Prostate gland (tissue), 2 donors: ENCODE data around the gene FMN2. TPM values are rescaled to one million over a fixed set of nuclear protein-coding genes. Genes with fewer than 3 reads are reported as not detected.

Experiments
- DNase-seq: peaks from one replicate; pipeline ENCODE4 v3.0.0-alpha.2; 2019; ENCODE audit warnings: low spot score
- H3K27ac ChIP-seq, 2 donors: fragments of 200-600 bp; sonication (generic); 2 replicates each; pipeline ENCODE4 v1.5.1; 2017 to 2019
- H3K27me3 ChIP-seq: fragments of 200-600 bp; sonication (generic); replicated peaks from 2 replicates; pipeline ENCODE4 v1.5.1; 2019; ENCODE audit not compliant: insufficient read depth
- H3K36me3 ChIP-seq, 2 donors: fragments of 200-600 bp; sonication (generic); 1 replicate in 1 of 2; 2 replicates in 1 of 2; pipeline versions ENCODE4 v1.5.1 to v1.8.1; 2017 to 2019
- H3K4me1 ChIP-seq: fragments of 200-600 bp; sonication (generic); replicated peaks from 2 replicates; pipeline ENCODE4 v1.5.1; 2019
- H3K4me3 ChIP-seq, 2 donors: fragments of 200-600 bp; sonication (generic); 2 replicates each; pipeline ENCODE4 v1.5.1; 2017 to 2019
- H3K9me3 ChIP-seq: fragments of 200-600 bp; sonication (generic); 2 replicates; pipeline ENCODE4 v1.5.1; 2017
- CTCF ChIP-seq, 4 experiments: fragments of 200-600 bp in 2 of 4; fragments of 450-650 bp in 2 of 4; sonication (generic) in 2 of 4; IDR thresholded peaks; 1 replicate in 3 of 4; 2 replicates in 1 of 4; pipeline ENCODE4 v1.5.1; 2016 to 2019; ENCODE audit warnings: antibody characterized with exemption in 4 of 4, mild to moderate bottlenecking in 2 of 4, moderate library complexity in 2 of 4
- POLR2A ChIP-seq: fragments of 450-650 bp; IDR thresholded peaks from one replicate; pipeline ENCODE4 v1.6.1; 2016; ENCODE audit warnings: antibody characterized with exemption, mild to moderate bottlenecking
- POLR2AphosphoS5 ChIP-seq: sonication (generic); formaldehyde crosslinking; IDR thresholded peaks from one replicate; pipeline ENCODE4 v1.6.1; 2017; ENCODE audit warnings: antibody characterized with exemption
- WGBS: methylation state at CpG from one replicate; pipeline ENCODE4 v1.1.5; 2018; 5-methylcytosine and 5-hydroxymethylcytosine counted together
- intact Hi-C: fragments of 100-400 bp; cut with DNase I; formaldehyde crosslinking; loops from one replicate; pipeline ENCODE4 v1.14.2; 2022
- total RNA-seq, 2 donors: library from RNA; depleted of rRNA; stranded (reverse); fragments of >200 nt; gene quantifications; one replicate each; pipeline ENCODE4 v1.1.0, GENCODE V29; 2016

FMN2 gene
- total RNA-seq, 2 donors from 2014 or later: 0.27 to 4.8 TPM

GRCh38 chr1:240508950-240509349 lies 417.3 kb downstream of the FMN2 start:
- Histone ChIP-seq H3K27ac (no peak overlapping the region), H3K36me3 (no peaks in the 10 kb centered on the region), H3K4me1 (no peaks in the 10 kb centered on the region), H3K9me3 (no peaks in the 10 kb centered on the region), H3K4me3 (no peak overlapping the region), H3K27me3 (no peaks in the 10 kb centered on the region)
- TF ChIP-seq POLR2AphosphoS5: no peak
- no peak for TF ChIP-seq CTCF (IDR thresholded peaks at IDR 0.05)
- no peak for TF ChIP-seq POLR2A
- intact Hi-C loops: no loop called here
- no peak for DNase-seq
- 70% methylated on average over 2 of the region's 2 CpGs for WGBS

GRCh38 chr1:240511789-240512188 lies 420.1 kb downstream of the FMN2 start:
- H3K4me3 ChIP-seq: no peak overlapping the region
- H3K27me3 ChIP-seq: no peaks in the 10 kb centered on the region
- no peak for TF ChIP-seq POLR2A
- no peaks in the 10 kb centered on the region for H3K9me3 ChIP-seq
- H3K27ac ChIP-seq: no peak overlapping the region
- no peaks in the 10 kb centered on the region for H3K4me1 ChIP-seq
- DNase-seq: no peak
- intact Hi-C loops: no loop called here
- no peaks in the 10 kb centered on the region for H3K36me3 ChIP-seq

- no peak overlapping the region for H3K4me3 ChIP-seq
- no peaks in the 10 kb centered on the region for H3K9me3 ChIP-seq
- H3K27me3 ChIP-seq: no peaks in the 10 kb centered on the region
- H3K27ac ChIP-seq: no peak overlapping the region
- TF ChIP-seq CTCF (IDR thresholded peaks at IDR 0.05): no peak
- no peak for TF ChIP-seq POLR2A
- no peak for TF ChIP-seq POLR2AphosphoS5
- WGBS: 28% methylated on average over 1 of the region's 1 CpG
- DNase-seq: no peak
- intact Hi-C loops: no loop called here
- H3K4me1 ChIP-seq: no peaks in the 10 kb centered on the region
- no peaks in the 10 kb centered on the region for H3K36me3 ChIP-seq
Measured at GRCh38 chr1:240515505-240515904, 423.8 kb downstream of the FMN2 start.

- Histone ChIP-seq H3K27me3 (no peaks in the 10 kb centered on the region), H3K4me1 (no peaks in the 10 kb centered on the region), H3K27ac (no peak overlapping the region), H3K9me3 (no peaks in the 10 kb centered on the region), H3K4me3 (no peak overlapping the region), H3K36me3 (no peaks in the 10 kb centered on the region)
- TF ChIP-seq POLR2AphosphoS5 (no peak), CTCF (IDR thresholded peaks at IDR 0.05) (no peak), POLR2A (no peak)
- 89% methylated on average over 2 of the region's 2 CpGs for WGBS
- DNase-seq: no peak
- intact Hi-C loops: no loop called here
Measured at GRCh38 chr1:240516069-240516468, 424.4 kb downstream of the FMN2 start.

- TF ChIP-seq POLR2A: no peak
- no peak for TF ChIP-seq POLR2AphosphoS5
- TF ChIP-seq CTCF (IDR thresholded peaks at IDR 0.05): no peak
- Histone ChIP-seq H3K4me1 (no peaks in the 10 kb centered on the region), H3K36me3 (no peaks in the 10 kb centered on the region), H3K27ac (no peak overlapping the region), H3K9me3 (no peaks in the 10 kb centered on the region), H3K4me3 (no peak overlapping the region), H3K27me3 (no peaks in the 10 kb centered on the region)
- WGBS: 77% methylated on average over 4 of the region's 4 CpGs
- no peak for DNase-seq
- intact Hi-C loops: no loop called here
Measured at GRCh38 chr1:240517891-240518290, 426.2 kb downstream of the FMN2 start.
